GM19468 (cell line): Measurements from ENCODE around the gene EFHC1.

Source experiments
- ATAC-seq: cut with Tn5 transposase; IDR thresholded peaks from one replicate; pipeline ENCODE4 v1.9.1; 2021; ENCODE audit warnings: mild to moderate bottlenecking, moderate library complexity, moderate number of reproducible peaks; ENCODE audit not compliant: unreplicated experiment; ENCODE audit errors: extremely low read depth

Gene EFHC1

GRCh38 chr6:52571099-52571755 lies 151.1 kb downstream of the EFHC1 start:
- ATAC-seq: no peak

GRCh38 chr6:52572536-52572935 lies 152.4 kb downstream of the EFHC1 start:
- ATAC-seq: no peak

GRCh38 chr6:52573295-52573694 lies 153.2 kb downstream of the EFHC1 start:
- ATAC-seq: no peak
